Esophagus muscularis mucosa (tissue), 4 donors: ENCODE results near the gene IFT43. TPM values are rescaled to one million over a fixed set of nuclear protein-coding genes. Genes with fewer than 3 reads are reported as not detected.

Experiments used
- DNase-seq: peaks from one replicate; pipeline ENCODE4 v3.0.0-alpha.2; 2017; ENCODE audit errors: extremely low spot score
- H3K27ac ChIP-seq, 4 donors: fragments of 200-600 bp; sonication (generic); replicated peaks in 1 of 4; 1 replicate in 3 of 4; 2 replicates in 1 of 4; pipeline ENCODE4 v1.5.1; 2016 to 2019; ENCODE audit warnings: mild to moderate bottlenecking in 1 of 4
- H3K27me3 ChIP-seq, 4 donors: fragments of 200-600 bp; sonication (generic); one replicate each; pipeline versions ENCODE4 v1.5.1 to v1.6.0; 2016 to 2019
- H3K36me3 ChIP-seq, 4 donors: fragments of 200-600 bp; sonication (generic); one replicate each; pipeline ENCODE4 v1.5.1; 2016 to 2019
- H3K4me1 ChIP-seq, 4 donors: fragments of 200-600 bp; sonication (generic); one replicate each; pipeline ENCODE4 v1.5.1; 2016 to 2019
- H3K4me3 ChIP-seq, 4 donors: fragments of 200-600 bp; sonication (generic); 1 replicate in 2 of 4; 2 replicates in 2 of 4; pipeline ENCODE4 v1.5.1; 2016 to 2019; ENCODE audit warnings: mild to moderate bottlenecking in 4 of 4, moderate library complexity in 1 of 4
- H3K9me3 ChIP-seq, 4 donors: fragments of 200-600 bp; sonication (generic); 1 replicate in 3 of 4; 2 replicates in 1 of 4; pipeline ENCODE4 v1.5.1; 2016 to 2019
- CTCF ChIP-seq, 3 experiments: fragments of 200-600 bp in 2 of 3; fragments of 450-650 bp in 1 of 3; sonication (generic) in 2 of 3; IDR thresholded peaks; one replicate each; pipeline ENCODE4 v1.5.1; 2017 to 2019; ENCODE audit warnings: antibody characterized with exemption in 3 of 3, mild to moderate bottlenecking in 2 of 3, moderate library complexity in 1 of 3
- EP300 ChIP-seq: sonication (generic); formaldehyde crosslinking; IDR thresholded peaks from one replicate; pipeline ENCODE4 v1.6.1; 2017; ENCODE audit warnings: antibody characterized with exemption
- POLR2A ChIP-seq: fragments of 450-650 bp; IDR thresholded peaks from one replicate; pipeline ENCODE4 v1.6.1; 2017; ENCODE audit warnings: antibody characterized with exemption, moderate library complexity, mild to moderate bottlenecking, low read depth
- POLR2AphosphoS5 ChIP-seq, 2 donors: sonication (generic); formaldehyde crosslinking; IDR thresholded peaks; one replicate each; pipeline ENCODE4 v1.6.1; 2017; ENCODE audit warnings: antibody characterized with exemption in 2 of 2
- WGBS: methylation state at CpG from one replicate; pipeline ENCODE4 v1.1.5; 2018; 5-methylcytosine and 5-hydroxymethylcytosine counted together
- intact Hi-C: fragments of 100-400 bp; cut with DNase I; formaldehyde crosslinking; loops from one replicate; pipeline ENCODE4 v1.15.1; 2023
- total RNA-seq, 4 donors: library from RNA; depleted of rRNA; stranded (reverse); fragments of >200 nt; gene quantifications; one replicate each; pipeline versions ENCODE4 v1.1.0 to v1.2.1, GENCODE V29; 2016

IFT43 gene
- total RNA-seq, 4 donors from 2014 or later: 36.7 to 51.0 (median 42.3) TPM

- DNase-seq: no peak
- H3K27me3 ChIP-seq: no peaks in the 10 kb centered on the region
- intact Hi-C loops: loop anchor here (5.0 to 10.0 kb wide), 2 partner anchors 121 to 594 kb away; no protein-coding TSS in a partner anchor
- no peaks in the 10 kb centered on the region for H3K4me1 ChIP-seq
- peaks cover 0 to 7% (median 3%) of the 10 kb centered on the region in 4 donors for H3K36me3 ChIP-seq
- H3K4me3 ChIP-seq: no peak overlapping the region
- WGBS: 88% methylated on average over 15 of the region's 15 CpGs
- TF ChIP-seq POLR2AphosphoS5 (IDR thresholded peaks at IDR 0.05) (no peak), EP300 (no peak), CTCF (IDR thresholded peaks at IDR 0.05) (no peak), POLR2A (no peak)
- no peaks in the 10 kb centered on the region for H3K9me3 ChIP-seq
- H3K27ac ChIP-seq: no peak overlapping the region
Measured at GRCh38 chr14:76053572-76054355, 68.2 kb downstream of the IFT43 start.

GRCh38 chr14:76055330-76055729 is 69.8 kb downstream of the IFT43 start:
- 50% methylated on average over 3 of the region's 3 CpGs for WGBS
- no peaks in the 10 kb centered on the region for H3K4me1 ChIP-seq
- no peak overlapping the region for H3K27ac ChIP-seq
- DNase-seq: no peak
- no peaks in the 10 kb centered on the region for H3K27me3 ChIP-seq
- intact Hi-C loops: loop anchor here (10.0 kb wide), 1 partner anchor 119 kb away; no protein-coding TSS in a partner anchor
- H3K4me3 ChIP-seq: no peak overlapping the region
- peaks cover 9 to 22% (median 18%) of the 10 kb centered on the region in 4 donors for H3K36me3 ChIP-seq
- H3K9me3 ChIP-seq: no peaks in the 10 kb centered on the region
- TF ChIP-seq EP300 (no peak), POLR2A (no peak), POLR2AphosphoS5 (IDR thresholded peaks at IDR 0.05) (no peak), CTCF (IDR thresholded peaks at IDR 0.05) (no peak)

GRCh38 chr14:76056128-76056527 is 70.6 kb downstream of the IFT43 start:
- TF ChIP-seq POLR2AphosphoS5 (IDR thresholded peaks at IDR 0.05) (no peak), CTCF (IDR thresholded peaks at IDR 0.05) (peak in 1 of 3 experiments; percentile 21)
- Histone ChIP-seq H3K4me1 (no peaks in the 10 kb centered on the region), H3K27me3 (no peaks in the 10 kb centered on the region), H3K36me3 (peaks cover 9 to 29% (median 22%) of the 10 kb centered on the region in 4 donors), H3K9me3 (no peaks in the 10 kb centered on the region), H3K4me3 (no peak overlapping the region), H3K27ac (no peak overlapping the region)
- WGBS: 89% methylated on average over 8 of the region's 8 CpGs
- DNase-seq: no peak
- intact Hi-C loops: loop anchor here (10.0 kb wide), 1 partner anchor 119 kb away; no protein-coding TSS in a partner anchor

- intact Hi-C loops: loop anchor here (10.0 kb wide), 1 partner anchor 117 kb away; no protein-coding TSS in a partner anchor
- no peak for DNase-seq
Measured at GRCh38 chr14:76057914-76058313, 72.4 kb downstream of the IFT43 start.

More at GRCh38 chr14:76057914-76058313, 72.4 kb downstream of the IFT43 start:
- Histone ChIP-seq H3K9me3 (no peaks in the 10 kb centered on the region), H3K36me3 (peaks cover 9 to 30% (median 23%) of the 10 kb centered on the region in 4 donors), H3K4me1 (no peaks in the 10 kb centered on the region), H3K27me3 (no peaks in the 10 kb centered on the region), H3K27ac (no peak overlapping the region), H3K4me3 (no peak overlapping the region)
- 96% methylated on average over 11 of the region's 11 CpGs for WGBS
- TF ChIP-seq EP300: no peak
- TF ChIP-seq POLR2A: no peak
- no peak for TF ChIP-seq CTCF (IDR thresholded peaks at IDR 0.05)
